ENCODE measurements around the gene MRI1. TPM values are rescaled to one million over a fixed set of nuclear protein-coding genes. Genes with fewer than 3 reads are reported as not detected.

Gene MRI1
- total RNA-seq, 1 experiment from 2014 or later: 19.5 TPM

DNA sequence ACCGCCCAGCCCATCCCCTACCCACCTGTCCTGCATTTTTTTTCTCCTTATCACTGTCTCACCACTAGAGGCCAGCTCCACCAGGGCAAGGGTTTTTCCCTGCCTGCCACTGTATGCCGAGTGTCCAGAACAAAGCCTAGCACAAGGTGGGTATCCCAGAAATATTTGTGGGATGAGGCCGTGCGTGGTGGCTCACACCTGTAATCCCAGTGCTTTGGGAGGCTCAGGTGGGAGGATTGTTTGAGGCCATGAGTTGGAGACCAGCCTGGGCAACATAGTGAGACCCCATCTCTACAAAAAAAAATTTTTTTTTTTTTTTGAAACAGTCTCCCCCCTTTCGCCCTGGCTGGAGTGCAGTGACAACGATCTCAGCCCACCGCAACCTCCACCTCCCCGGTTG is 2.9 kb upstream of the MRI1 start:
- H3K27me3 ChIP-seq (ENCODE audit: control insufficient read depth, insufficient read depth, low read length): no peaks in the 10 kb centered on the region
- no peak for ATAC-seq
- no peaks in the 10 kb centered on the region for H3K36me3 ChIP-seq (ENCODE audit: control insufficient read depth, insufficient read depth, low read length)
- no peak for TF ChIP-seq TCF7L2 (IDR thresholded peaks at IDR 0.05; ENCODE audit: low read depth, low read length)
- TF ChIP-seq SIN3A (IDR thresholded peaks at IDR 0.05; ENCODE audit: borderline replicate concordance, insufficient read depth, low read depth, low read length): no peak
- BruUV-seq (replicated peaks): no TSS peak
- 0 out of 2 replicates have a peak, but pooled peaks cover 4% of the 10 kb centered on the region for H3K4me1 ChIP-seq (ENCODE audit: control insufficient read depth, insufficient read depth, low read length)
- H3K9me3 ChIP-seq (ENCODE audit: control insufficient read depth, insufficient read depth, low read depth, low read length): no peaks in the 10 kb centered on the region
- no peak overlapping the region for H3K4me3 ChIP-seq (ENCODE audit: low read depth in 2 of 2, low read length in 2 of 2)
- DNase-seq (ENCODE audit: low read depth, low spot score): no peak
- CTCF ChIA-PET: no interaction called here
- in situ Hi-C loops (cut with HindIII; ENCODE audit: low pct_unique_long_range_greater_than_20kb, low sequenced_read_pairs) (no loop called here), intact Hi-C loops (cut with micrococcal nuclease; ENCODE audit: unreplicated experiment) (no loop called here)
- H3K27ac ChIP-seq (ENCODE audit: low read length): no peak overlapping the region
- POLR2A ChIA-PET: interaction anchor here (0.5 kb wide), 1 partner anchor 480 kb away, joined by 4 read pairs; no protein-coding TSS in a partner anchor

DNA sequence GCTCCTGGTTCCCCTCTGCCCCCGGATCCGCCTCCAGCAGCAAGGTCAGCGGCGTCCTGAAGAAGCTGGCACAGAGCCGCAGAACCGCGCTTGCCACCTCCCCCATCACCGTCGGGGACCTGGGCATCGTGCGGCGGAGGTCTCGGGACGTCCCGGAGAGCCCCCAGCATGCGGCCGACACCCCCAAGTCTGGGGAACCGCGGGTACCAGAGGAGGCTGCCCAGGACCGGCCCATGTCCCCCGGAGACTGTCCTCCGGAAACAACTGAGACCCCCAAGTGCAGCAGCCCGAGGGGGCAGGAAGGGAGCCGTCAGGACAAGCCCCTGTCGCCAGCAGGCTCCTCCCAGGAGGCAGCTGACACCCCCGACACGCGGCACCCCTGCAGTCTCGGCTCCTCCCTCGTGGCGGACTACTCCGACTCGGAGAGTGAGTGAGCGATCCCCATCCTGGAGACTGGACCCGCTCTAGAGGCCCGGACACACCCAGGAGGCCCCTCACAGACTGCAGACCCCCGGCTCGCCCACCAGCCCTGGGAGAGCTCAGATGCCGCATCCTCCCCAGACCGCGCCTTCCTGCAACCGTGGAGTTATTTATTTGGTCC is 1.6 kb upstream of the MRI1 start:
- ATAC-seq (no peak), DNase-seq (ENCODE audit: low read depth, low spot score) (no peak)
- ChIA-PET CTCF (no interaction called here), POLR2A (no interaction called here)
- intact Hi-C loops (cut with micrococcal nuclease; ENCODE audit: unreplicated experiment) (no loop called here), in situ Hi-C loops (cut with HindIII; ENCODE audit: low pct_unique_long_range_greater_than_20kb, low sequenced_read_pairs) (no loop called here)
- 0 out of 2 replicates have a peak, but pooled peaks cover 4% of the 10 kb centered on the region for H3K4me1 ChIP-seq (ENCODE audit: control insufficient read depth, insufficient read depth, low read length)
- no peaks in the 10 kb centered on the region for H3K36me3 ChIP-seq (ENCODE audit: control insufficient read depth, insufficient read depth, low read length)
- BruUV-seq (replicated peaks): no TSS peak
- H3K9me3 ChIP-seq (ENCODE audit: control insufficient read depth, insufficient read depth, low read depth, low read length): no peaks in the 10 kb centered on the region
- H3K4me3 ChIP-seq (ENCODE audit: low read depth in 2 of 2, low read length in 2 of 2): no peak overlapping the region
- H3K27ac ChIP-seq (ENCODE audit: low read length): no peak overlapping the region
- no peaks in the 10 kb centered on the region for H3K27me3 ChIP-seq (ENCODE audit: control insufficient read depth, insufficient read depth, low read length)
- TF ChIP-seq SIN3A (IDR thresholded peaks at IDR 0.05; ENCODE audit: borderline replicate concordance, insufficient read depth, low read depth, low read length) (no peak), POLR2AphosphoS5 (IDR thresholded peaks at IDR 0.05; ENCODE audit: low read depth, low read length) (no peak), TCF7L2 (IDR thresholded peaks at IDR 0.05; ENCODE audit: low read depth, low read length) (no peak)
- TF ChIP-seq, protein P1, sequence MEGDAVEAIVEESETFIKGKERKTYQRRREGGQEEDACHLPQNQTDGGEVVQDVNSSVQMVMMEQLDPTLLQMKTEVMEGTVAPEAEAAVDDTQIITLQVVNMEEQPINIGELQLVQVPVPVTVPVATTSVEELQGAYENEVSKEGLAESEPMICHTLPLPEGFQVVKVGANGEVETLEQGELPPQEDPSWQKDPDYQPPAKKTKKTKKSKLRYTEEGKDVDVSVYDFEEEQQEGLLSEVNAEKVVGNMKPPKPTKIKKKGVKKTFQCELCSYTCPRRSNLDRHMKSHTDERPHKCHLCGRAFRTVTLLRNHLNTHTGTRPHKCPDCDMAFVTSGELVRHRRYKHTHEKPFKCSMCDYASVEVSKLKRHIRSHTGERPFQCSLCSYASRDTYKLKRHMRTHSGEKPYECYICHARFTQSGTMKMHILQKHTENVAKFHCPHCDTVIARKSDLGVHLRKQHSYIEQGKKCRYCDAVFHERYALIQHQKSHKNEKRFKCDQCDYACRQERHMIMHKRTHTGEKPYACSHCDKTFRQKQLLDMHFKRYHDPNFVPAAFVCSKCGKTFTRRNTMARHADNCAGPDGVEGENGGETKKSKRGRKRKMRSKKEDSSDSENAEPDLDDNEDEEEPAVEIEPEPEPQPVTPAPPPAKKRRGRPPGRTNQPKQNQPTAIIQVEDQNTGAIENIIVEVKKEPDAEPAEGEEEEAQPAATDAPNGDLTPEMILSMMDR (IDR thresholded peaks at IDR 0.05): no peak

DNA sequence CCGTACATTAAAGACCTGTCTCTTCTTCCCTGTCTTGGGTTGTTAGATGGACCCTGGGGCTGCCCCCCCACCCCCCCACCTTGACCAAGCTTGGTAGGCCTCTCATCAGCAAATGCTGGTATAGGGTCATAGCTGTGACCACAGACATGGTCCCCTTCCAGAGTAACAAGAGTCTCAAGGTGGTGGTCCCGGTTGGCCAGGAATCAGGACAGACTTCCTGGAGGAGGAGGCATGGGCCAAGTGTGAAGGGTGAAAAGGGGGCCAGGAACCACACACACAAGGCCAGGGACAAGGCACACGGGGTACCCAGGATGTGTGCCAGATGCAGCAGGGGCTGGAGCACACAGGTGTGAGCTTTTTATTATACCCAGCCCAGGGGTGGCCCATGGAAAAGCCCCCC is 1.1 kb upstream of the MRI1 start:
- CTCF ChIA-PET: no interaction called here
- POLR2A ChIA-PET: no interaction called here
- Histone ChIP-seq H3K4me1 (ENCODE audit: control insufficient read depth, insufficient read depth, low read length) (0 out of 2 replicates have a peak, but pooled peaks cover 4% of the 10 kb centered on the region), H3K27ac (ENCODE audit: low read length) (no peak overlapping the region), H3K36me3 (ENCODE audit: control insufficient read depth, insufficient read depth, low read length) (no peaks in the 10 kb centered on the region), H3K27me3 (ENCODE audit: control insufficient read depth, insufficient read depth, low read length) (no peaks in the 10 kb centered on the region), H3K9me3 (ENCODE audit: control insufficient read depth, insufficient read depth, low read depth, low read length) (no peaks in the 10 kb centered on the region), H3K4me3 (ENCODE audit: low read depth in 2 of 2, low read length in 2 of 2) (no peak overlapping the region)
- intact Hi-C loops (cut with micrococcal nuclease; ENCODE audit: unreplicated experiment) (no loop called here), in situ Hi-C loops (cut with HindIII; ENCODE audit: low pct_unique_long_range_greater_than_20kb, low sequenced_read_pairs) (no loop called here)
- ATAC-seq (no peak), DNase-seq (ENCODE audit: low read depth, low spot score) (no peak)
- TF ChIP-seq POLR2AphosphoS5 (IDR thresholded peaks at IDR 0.05; ENCODE audit: low read depth, low read length): no peak
- TF ChIP-seq TCF7L2 (IDR thresholded peaks at IDR 0.05; ENCODE audit: low read depth, low read length): no peak
- TF ChIP-seq, protein P2, sequence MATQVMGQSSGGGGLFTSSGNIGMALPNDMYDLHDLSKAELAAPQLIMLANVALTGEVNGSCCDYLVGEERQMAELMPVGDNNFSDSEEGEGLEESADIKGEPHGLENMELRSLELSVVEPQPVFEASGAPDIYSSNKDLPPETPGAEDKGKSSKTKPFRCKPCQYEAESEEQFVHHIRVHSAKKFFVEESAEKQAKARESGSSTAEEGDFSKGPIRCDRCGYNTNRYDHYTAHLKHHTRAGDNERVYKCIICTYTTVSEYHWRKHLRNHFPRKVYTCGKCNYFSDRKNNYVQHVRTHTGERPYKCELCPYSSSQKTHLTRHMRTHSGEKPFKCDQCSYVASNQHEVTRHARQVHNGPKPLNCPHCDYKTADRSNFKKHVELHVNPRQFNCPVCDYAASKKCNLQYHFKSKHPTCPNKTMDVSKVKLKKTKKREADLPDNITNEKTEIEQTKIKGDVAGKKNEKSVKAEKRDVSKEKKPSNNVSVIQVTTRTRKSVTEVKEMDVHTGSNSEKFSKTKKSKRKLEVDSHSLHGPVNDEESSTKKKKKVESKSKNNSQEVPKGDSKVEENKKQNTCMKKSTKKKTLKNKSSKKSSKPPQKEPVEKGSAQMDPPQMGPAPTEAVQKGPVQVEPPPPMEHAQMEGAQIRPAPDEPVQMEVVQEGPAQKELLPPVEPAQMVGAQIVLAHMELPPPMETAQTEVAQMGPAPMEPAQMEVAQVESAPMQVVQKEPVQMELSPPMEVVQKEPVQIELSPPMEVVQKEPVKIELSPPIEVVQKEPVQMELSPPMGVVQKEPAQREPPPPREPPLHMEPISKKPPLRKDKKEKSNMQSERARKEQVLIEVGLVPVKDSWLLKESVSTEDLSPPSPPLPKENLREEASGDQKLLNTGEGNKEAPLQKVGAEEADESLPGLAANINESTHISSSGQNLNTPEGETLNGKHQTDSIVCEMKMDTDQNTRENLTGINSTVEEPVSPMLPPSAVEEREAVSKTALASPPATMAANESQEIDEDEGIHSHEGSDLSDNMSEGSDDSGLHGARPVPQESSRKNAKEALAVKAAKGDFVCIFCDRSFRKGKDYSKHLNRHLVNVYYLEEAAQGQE (IDR thresholded peaks at IDR 0.05; ENCODE audit: insufficient read depth in 1 of 2, low read depth in 2 of 2, low read length in 1 of 2): no peak
- TF ChIP-seq SIN3A (IDR thresholded peaks at IDR 0.05; ENCODE audit: borderline replicate concordance, insufficient read depth, low read depth, low read length): no peak
- TF ChIP-seq, protein P1 (IDR thresholded peaks at IDR 0.05): no peak
- BruUV-seq (replicated peaks): no TSS peak
